Glutamatergic neuron (in vitro differentiated cells): Measurements from ENCODE around the gene GAL3ST3. TPM values are rescaled to one million over a fixed set of nuclear protein-coding genes. Genes with fewer than 3 reads are reported as not detected.
A peak's percentile ranks its signal among the peaks of the same experiment; 100 is the strongest.

Source experiments
- DNase-seq: peaks from one replicate; pipeline ENCODE4 v3.0.0; 2022
- H3K27ac Mint-ChIP-seq: one replicate; pipeline ENCODE4 v1.8.0; 2020; ENCODE audit warnings: mild to moderate bottlenecking, mixed read lengths, inconsistent platforms; ENCODE audit not compliant: unreplicated experiment
- H3K27me3 Mint-ChIP-seq: one replicate; pipeline ENCODE4 v1.8.0; 2020; ENCODE audit warnings: mild to moderate bottlenecking, moderate library complexity, mixed read lengths, inconsistent platforms; ENCODE audit not compliant: unreplicated experiment
- H3K36me3 Mint-ChIP-seq: one replicate; pipeline ENCODE4 v1.8.0; 2020; ENCODE audit warnings: mild to moderate bottlenecking, mixed read lengths, inconsistent platforms; ENCODE audit not compliant: unreplicated experiment
- H3K4me1 Mint-ChIP-seq: one replicate; pipeline ENCODE4 v1.8.0; 2020; ENCODE audit warnings: mild to moderate bottlenecking, low read depth, mixed read lengths, inconsistent platforms; ENCODE audit not compliant: unreplicated experiment
- H3K4me3 Mint-ChIP-seq: one replicate; pipeline ENCODE4 v1.8.0; 2020; ENCODE audit warnings: mild to moderate bottlenecking, mixed read lengths, inconsistent platforms; ENCODE audit not compliant: unreplicated experiment
- H3K9me3 Mint-ChIP-seq: one replicate; pipeline ENCODE4 v1.8.0; 2020; ENCODE audit warnings: mild to moderate bottlenecking, moderate library complexity, mixed read lengths, inconsistent platforms; ENCODE audit not compliant: unreplicated experiment
- total RNA-seq: library from RNA; stranded (reverse); fragmentation: NEBNext Ultra II Directional; extraction: Animal tissue kit (Norgen Biotek cat#: 25700); gene quantifications from one replicate; pipeline ENCODE4 v1.2.1, GENCODE V29; 2021; ENCODE audit not compliant: unreplicated experiment
- TF ChIP-seq, protein P1 (sequence below): fragments of 200-600 bp; sonication (generic); IDR thresholded peaks from one replicate; pipeline ENCODE4 v1.5.0; 2021; ENCODE audit not compliant: partially characterized antibody, unreplicated experiment

GAL3ST3 gene
- total RNA-seq, 1 donor from 2014 or later: 2.4 TPM

DNA sequence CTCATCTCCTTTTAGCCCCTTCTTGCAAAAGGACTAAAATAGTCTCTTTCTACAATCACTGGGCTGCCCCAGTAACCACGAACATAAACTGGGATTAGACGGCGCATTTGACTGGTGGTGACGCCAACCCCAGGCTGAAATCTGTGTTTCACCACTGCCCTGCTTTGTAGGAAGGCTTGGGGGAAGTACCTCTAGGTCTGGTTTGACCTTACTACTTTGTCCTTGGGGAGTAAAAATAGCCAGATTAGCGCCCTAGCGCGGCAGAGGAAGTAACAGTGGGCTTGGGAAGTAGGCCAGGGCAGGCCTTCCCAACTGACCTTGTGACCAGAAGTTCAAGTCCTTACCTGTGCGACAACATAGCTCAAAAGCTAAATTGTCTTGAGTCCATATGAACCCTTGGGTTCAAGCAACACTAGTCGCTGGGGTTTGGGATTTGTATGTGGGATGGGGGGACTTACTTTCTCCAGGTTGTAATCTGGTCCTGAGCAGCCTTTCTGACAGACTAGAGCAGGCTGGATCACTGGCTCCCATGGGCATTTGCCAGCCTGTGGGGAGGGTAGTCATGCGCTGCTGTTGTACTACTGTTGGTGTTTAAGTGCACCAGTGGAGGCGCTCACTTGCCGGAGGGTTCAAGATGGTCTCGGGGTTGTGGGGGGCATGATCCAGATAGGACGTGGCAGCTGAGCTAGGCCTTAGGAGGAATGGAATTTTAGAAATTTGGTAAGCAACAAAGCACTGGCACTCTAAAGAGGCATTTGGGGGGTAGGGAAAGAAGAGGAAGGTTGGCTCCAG is 20.2 kb upstream of the GAL3ST3 start:
- Mint-ChIP-seq H3K4me3 (peak overlapping the region; percentile 86), H3K27me3 (peaks cover 5% of the 10 kb centered on the region), H3K27ac (peak overlapping the region; percentile 76), H3K36me3 (peaks cover 6% of the 10 kb centered on the region), H3K4me1 (peaks cover 29% of the 10 kb centered on the region), H3K9me3 (peaks cover 12% of the 10 kb centered on the region)
- DNase-seq: peak; percentile 58
- TF ChIP-seq, protein P1, sequence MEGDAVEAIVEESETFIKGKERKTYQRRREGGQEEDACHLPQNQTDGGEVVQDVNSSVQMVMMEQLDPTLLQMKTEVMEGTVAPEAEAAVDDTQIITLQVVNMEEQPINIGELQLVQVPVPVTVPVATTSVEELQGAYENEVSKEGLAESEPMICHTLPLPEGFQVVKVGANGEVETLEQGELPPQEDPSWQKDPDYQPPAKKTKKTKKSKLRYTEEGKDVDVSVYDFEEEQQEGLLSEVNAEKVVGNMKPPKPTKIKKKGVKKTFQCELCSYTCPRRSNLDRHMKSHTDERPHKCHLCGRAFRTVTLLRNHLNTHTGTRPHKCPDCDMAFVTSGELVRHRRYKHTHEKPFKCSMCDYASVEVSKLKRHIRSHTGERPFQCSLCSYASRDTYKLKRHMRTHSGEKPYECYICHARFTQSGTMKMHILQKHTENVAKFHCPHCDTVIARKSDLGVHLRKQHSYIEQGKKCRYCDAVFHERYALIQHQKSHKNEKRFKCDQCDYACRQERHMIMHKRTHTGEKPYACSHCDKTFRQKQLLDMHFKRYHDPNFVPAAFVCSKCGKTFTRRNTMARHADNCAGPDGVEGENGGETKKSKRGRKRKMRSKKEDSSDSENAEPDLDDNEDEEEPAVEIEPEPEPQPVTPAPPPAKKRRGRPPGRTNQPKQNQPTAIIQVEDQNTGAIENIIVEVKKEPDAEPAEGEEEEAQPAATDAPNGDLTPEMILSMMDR: no peak

DNA sequence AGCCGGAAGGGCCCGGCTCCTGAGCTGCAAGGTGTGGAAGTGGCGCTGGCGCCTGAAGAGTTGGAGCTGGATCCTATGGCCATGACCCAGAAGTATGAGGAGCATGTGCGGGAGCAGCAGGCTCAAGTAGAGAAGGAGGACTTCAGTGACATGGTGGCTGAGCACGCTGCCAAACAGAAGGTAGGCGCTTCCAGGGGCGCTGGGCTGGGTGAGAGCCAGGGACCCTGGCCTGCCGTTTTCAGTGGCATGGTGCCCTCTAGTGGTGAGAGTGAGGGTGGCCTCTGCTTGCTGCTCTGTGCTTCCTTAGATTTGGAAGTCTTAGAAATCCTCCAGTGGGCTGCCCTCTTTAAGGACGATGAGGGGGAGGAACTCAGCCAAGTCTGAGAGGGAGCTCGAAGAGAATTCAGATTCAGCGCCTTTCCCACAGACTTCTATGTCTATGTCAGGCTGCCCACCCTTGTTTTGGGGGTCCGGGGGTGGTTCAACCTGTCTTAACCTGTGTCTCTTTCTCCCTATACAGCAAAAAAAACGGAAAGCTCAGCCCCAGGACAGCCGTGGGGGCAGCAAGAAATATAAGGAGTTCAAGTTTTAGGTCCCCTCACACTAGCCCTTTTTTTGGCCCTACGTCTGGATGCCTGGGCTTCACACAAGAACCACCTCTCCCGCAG is 19.3 kb upstream of the GAL3ST3 start:
- TF ChIP-seq, protein P1: peak; percentile 91
- Mint-ChIP-seq H3K9me3 (peaks cover 13% of the 10 kb centered on the region), H3K4me3 (peak overlapping the region; percentile 57), H3K36me3 (peaks cover 8% of the 10 kb centered on the region), H3K4me1 (peaks cover 29% of the 10 kb centered on the region), H3K27ac (no peak overlapping the region), H3K27me3 (peaks cover 5% of the 10 kb centered on the region)
- DNase-seq: peak; percentile 87

DNA sequence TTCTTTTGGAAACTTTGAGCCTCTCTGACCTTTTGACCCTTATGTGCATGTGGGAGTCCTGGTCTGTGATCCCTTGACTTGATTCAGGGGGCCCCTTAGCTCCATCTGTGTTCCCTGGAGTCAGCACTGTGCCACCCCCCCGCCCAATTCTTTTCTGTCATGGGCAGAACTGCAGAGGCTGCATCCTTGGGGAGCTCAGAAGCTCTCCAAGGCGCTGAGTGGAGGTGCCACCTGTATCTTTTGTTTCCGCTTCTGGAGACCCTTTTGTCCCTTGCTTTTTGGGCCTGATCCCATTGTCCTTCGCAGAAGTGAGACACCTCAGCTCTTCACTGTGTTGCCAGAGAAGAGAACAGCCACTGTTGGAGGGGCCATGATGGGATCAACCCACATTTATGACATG is 18.7 kb upstream of the GAL3ST3 start:
- H3K36me3 Mint-ChIP-seq: peaks cover 8% of the 10 kb centered on the region

DNA sequence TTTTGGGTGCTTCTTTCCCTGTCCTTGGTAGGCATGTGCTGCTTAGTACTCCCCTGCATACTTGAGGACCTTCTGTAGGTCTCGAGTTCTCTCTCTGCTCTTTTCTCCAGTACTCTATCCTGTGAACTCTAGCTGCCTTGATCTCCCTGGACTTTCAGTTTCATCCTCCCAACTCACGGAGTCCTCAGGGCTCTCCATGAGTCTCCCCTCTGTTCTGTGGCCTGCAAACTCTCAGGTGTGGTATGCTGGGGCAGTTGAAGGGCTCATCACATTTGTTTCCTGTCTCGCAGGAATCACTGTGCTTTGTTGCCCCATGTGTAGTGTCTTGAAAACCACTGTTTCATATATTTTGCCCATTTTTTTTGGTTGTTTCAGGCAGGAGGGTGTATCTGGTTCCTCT is 17.8 kb upstream of the GAL3ST3 start:
- H3K4me3 Mint-ChIP-seq: no peak overlapping the region
- peaks cover 8% of the 10 kb centered on the region for H3K36me3 Mint-ChIP-seq
- no peak for DNase-seq
- peaks cover 5% of the 10 kb centered on the region for H3K27me3 Mint-ChIP-seq
- no peak overlapping the region for H3K27ac Mint-ChIP-seq
- TF ChIP-seq, protein P1: no peak
- peaks cover 16% of the 10 kb centered on the region for H3K9me3 Mint-ChIP-seq
- H3K4me1 Mint-ChIP-seq: peaks cover 20% of the 10 kb centered on the region

More for the DNA sequence above, 18.7 kb upstream of the GAL3ST3 start:
- H3K4me3 Mint-ChIP-seq: no peak overlapping the region
- peaks cover 16% of the 10 kb centered on the region for H3K9me3 Mint-ChIP-seq
- peaks cover 5% of the 10 kb centered on the region for H3K27me3 Mint-ChIP-seq
- TF ChIP-seq, protein P1: no peak
- peak overlapping the region; percentile 11 for H3K27ac Mint-ChIP-seq
- no peak for DNase-seq
- peaks cover 24% of the 10 kb centered on the region for H3K4me1 Mint-ChIP-seq

DNA sequence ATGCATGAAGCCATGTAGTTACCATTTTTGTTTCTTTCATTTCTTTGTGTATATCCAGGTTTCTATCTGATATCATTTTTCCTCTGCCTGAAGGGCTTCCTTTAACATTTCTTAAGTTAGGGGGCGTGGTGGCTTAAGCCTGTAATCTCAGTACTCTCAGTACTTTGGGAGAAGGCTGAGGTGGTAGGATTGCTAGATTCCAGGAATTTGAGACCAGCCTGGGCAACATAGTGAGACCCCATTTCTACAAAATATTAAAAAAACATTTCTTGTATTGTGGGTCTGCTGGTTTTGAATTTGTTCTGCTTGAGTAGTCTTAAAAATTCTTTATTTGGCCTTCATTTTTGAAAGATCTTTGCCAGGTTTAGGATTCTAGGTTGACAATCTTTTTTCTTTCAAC is 15.6 kb upstream of the GAL3ST3 start:
- Mint-ChIP-seq H3K27me3 (peaks cover 5% of the 10 kb centered on the region), H3K27ac (no peak overlapping the region), H3K9me3 (peaks cover 14% of the 10 kb centered on the region), H3K4me3 (no peak overlapping the region), H3K4me1 (peaks cover 13% of the 10 kb centered on the region), H3K36me3 (peaks cover 8% of the 10 kb centered on the region)
- TF ChIP-seq, protein P1: no peak
- DNase-seq: no peak
